CD4-positive, alpha-beta T cell treated with Interleukin-15 for 1 hour (primary cell): ENCODE data around the gene PRKACG.
"Not testable (repeated sequence)": the region's sequence is repeated elsewhere in the genome, so short reads cannot be mapped to it uniquely, and the experiment has no call there.

ENCODE experiments used
- DNase-seq: peaks from one replicate; pipeline ENCODE4 v3.0.0-alpha.2; 2020

Gene PRKACG

DNA sequence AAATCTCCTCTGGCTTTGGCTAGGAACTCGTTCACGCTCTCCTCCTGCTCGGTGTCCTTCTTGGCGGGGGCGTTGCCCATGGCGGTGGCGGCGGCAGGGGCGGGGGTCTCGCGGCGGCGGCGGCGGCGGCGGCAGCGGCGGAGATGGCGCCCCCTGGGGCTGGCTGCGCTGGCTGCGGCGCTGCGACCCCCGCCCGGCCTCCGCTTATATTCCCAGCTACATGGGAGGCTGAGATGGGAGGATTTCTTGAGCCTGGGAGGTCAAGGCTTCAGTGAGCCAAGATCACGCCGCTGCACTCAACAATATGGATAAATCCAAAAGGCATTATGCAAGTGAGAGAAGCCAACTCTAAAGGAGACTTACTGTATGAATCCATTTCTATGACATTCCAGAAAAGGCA, at the start of gene PRKACG:
TSS of gene PRKACG (minus strand) at position 101 of the 400 bp plus-strand sequence. CDS start at position 80, 21 bp downstream.
- DNase-seq, result no peak

DNA sequence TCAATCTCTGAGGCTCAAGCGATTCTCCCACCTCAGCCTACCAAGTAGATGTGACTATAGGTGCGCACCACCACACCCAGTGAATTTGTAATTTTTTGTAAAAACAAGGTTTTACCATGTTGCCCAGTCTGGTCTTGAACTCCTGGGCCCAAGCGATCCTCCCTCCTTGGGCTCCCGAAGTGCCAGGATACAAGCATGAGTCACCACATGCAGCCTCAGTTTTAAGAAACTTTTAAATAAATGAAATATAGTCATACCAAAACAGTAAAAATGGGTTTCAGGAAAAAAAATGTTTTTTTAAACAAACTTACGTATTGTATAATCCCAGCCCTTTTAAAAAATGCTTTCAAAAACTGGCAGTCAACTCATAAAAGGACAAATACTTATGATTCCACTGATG, 48.3 kb upstream of the PRKACG start:
- DNase-seq, result no peak

GRCh38 chr9:69060766-69061165, 46.9 kb upstream of the PRKACG start:
- no peak for DNase-seq

- no peak for DNase-seq
These were observed 44.2 kb upstream of the PRKACG start for GRCh38 chr9:69058101-69058500.

DNA sequence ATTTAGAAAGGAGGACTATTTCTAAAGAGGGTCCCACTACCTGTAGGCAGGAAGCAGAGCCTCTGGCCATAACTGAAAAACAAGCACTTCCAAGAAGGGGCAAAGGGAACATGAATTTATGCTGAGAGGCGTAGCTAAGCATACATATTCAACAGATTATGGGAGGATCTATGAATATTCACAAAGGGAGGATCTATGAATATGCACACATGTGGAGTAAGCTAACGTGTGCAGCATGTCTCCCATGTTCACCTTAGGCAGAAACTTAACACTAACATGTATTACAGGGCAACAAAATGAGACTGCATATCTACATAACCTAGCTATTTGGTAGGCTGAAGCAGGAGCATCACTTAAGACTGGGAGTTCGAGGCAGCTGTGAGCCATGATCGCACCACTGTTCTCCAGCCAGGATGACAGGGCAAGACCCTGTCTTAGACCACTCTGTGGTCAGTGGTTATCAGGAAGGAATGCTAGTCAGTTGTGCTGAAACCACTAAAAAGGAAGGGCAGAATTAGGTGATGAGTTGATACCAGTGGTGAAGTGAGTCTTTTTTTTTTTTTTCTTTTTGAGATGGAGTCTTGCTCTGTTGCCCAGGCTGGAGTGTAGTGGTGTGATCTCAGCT, 42.4 kb upstream of the PRKACG start:
- no peak for DNase-seq

DNA sequence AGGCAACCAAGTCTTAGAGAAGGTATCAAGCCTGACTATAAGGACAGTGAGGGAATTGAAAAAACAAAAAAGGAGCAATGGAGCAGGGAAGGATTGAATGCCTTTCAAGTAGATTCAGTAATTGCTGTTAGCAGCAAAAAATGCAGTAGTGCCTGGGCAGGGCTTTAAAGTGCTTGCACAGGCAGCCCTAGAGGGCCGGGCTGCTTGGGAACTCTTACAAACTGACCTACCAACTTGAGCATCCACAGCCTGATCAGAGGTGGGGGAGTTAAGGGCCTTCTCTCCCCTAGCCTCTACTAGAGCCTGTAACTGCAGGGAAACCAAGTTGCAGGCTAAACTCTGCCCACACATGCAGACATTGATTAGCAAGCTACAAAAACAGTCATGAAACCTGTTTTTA, 41.1 kb upstream of the PRKACG start:
- no peak for DNase-seq

DNA sequence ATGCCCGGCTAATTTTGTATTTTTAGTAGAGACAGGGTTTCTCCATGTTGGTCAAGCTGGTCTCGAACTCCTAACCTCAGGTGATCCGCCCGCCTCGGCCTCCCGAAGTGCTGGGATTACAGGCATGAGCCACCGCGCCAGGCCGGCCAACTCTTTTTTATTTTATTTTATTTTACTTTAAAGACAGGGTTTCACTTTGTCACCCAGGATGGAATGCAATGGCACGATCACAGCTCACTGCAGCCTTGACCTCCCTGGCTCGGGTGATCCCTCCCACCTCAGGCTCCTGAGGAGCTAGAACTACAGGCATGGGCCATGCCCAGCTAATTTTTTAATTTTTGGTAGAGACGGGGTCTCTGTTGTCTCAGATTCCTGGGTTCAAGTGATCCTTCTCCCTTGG, 37.0 kb upstream of the PRKACG start:
- DNase-seq, result not testable (repeated sequence)

DNA sequence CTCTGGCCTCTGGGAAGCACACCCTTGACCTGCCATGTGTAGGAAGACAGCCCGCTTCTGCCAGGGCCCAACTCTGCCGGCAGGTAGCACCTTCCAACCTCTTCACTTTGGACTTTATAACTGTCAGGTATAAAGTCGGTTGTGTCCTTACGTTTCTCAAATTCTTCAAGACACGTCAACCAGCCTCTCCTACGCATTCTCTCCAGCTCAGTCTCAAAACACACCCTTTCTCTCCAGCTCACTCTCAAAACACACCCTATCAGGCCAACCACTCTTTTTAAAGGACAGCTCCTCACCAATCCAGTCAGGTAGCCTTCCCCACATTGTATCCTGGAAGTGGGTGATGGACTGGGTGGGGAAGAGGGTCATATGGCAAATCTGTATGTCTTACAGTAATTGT, 35.2 kb upstream of the PRKACG start:
- no peak for DNase-seq

GRCh38 chr9:69047371-69047770, 33.5 kb upstream of the PRKACG start:
- DNase-seq, result no peak

- no peak for DNase-seq
These were observed 32.8 kb upstream of the PRKACG start for GRCh38 chr9:69046723-69047122.

- no peak for DNase-seq
These were observed 31.9 kb upstream of the PRKACG start for GRCh38 chr9:69045821-69046220.

GRCh38 chr9:69044240-69045219, 30.6 kb upstream of the PRKACG start:
- no peak for DNase-seq

- no peak for DNase-seq
These were observed 26.7 kb upstream of the PRKACG start for GRCh38 chr9:69040646-69041045.

GRCh38 chr9:69036799-69037198, 22.9 kb upstream of the PRKACG start:
- DNase-seq, result no peak

DNA sequence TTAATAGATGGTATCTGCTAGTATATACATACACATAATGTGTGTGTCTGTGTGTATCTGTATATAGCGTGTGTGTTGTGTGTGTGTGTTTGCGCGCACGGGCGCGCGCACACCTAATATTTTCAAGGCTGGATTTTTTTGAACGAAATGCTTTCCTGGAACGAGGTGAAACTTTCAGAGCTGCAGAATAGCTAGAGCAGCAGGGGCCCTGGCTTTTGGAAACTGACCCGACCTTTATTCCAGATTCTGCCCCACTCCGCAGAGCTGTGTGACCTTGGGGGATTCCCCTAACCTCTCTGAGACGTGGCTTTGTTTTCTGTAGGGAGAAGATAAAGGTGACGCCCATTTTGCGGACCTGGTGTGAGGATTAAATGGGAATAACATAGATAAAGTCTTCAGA, 22.4 kb upstream of the PRKACG start:
- DNase-seq, result no peak

DNA sequence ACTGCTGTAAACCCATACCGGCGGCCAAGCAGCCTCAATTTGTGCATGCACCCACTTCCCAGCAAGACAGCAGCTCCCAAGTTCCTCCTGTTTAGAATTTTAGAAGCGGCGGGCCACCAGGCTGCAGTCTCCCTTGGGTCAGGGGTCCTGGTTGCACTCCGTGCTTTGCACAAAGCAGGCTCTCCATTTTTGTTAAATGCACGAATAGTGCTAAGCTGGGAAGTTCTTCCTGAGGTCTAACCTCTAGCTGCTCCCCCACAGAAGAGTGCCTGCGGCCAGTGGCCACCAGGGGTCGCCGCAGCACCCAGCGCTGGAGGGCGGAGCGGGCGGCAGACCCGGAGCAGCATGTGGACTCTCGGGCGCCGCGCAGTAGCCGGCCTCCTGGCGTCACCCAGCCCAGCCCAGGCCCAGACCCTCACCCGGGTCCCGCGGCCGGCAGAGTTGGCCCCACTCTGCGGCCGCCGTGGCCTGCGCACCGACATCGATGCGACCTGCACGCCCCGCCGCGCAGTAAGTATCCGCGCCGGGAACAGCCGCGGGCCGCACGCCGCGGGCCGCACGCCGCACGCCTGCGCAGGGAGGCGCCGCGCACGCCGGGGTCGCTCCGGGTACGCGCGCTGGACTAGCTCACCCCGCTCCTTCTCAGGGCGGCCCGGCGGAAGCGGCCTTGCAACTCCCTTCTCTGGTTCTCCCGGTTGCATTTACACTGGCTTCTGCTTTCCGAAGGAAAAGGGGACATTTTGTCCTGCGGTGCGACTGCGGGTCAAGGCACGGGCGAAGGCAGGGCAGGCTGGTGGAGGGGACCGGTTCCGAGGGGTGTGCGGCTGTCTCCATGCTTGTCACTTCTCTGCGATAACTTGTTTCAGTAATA, 21.8 kb upstream of the PRKACG start, which contains the start of gene FXN:
TSS of gene FXN (plus strand) at position 315 of the 871 bp plus-strand sequence. CDS start at position 346, 31 bp downstream.
- peak; percentile 79 for DNase-seq

GRCh38 chr9:69034071-69034470, 20.2 kb upstream of the PRKACG start:
- DNase-seq, result no peak

GRCh38 chr9:69030851-69031645, 17.1 kb upstream of the PRKACG start:
- DNase-seq, result no peak

DNA sequence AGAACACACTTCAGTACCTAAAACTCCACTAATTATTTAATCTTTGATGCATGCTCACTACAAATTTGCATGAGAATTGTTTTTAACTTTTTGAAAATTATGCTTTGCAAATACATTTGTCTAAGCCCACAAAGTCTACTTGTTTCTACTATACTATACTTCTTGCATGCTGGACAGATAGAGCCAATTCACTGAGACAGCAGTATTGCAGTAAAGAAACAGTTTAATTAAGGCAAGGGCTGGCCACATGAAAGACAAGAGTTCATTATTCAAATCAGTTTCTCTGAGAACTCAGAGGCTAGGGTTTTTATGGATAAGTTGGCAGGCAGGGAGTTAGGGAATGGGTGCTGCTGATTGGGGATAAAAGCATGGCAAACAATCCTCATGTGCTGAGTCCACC, 15.6 kb upstream of the PRKACG start:
- DNase-seq, result no peak

- DNase-seq, result peak; percentile 34
These were observed 14.8 kb upstream of the PRKACG start for GRCh38 chr9:69028754-69029153.

- peak; percentile 38 for DNase-seq
These were observed 13.6 kb upstream of the PRKACG start for GRCh38 chr9:69027355-69028097.
